IPS-18c (cell line): ENCODE data around the gene H19.

Experiments
- H3K4me3 ChIP-seq: 2 replicates; pipeline ENCODE4 v1.7.0; 2013; ENCODE audit warnings: low read depth, mild to moderate bottlenecking, low read length, moderate library complexity; ENCODE audit not compliant: insufficient read depth
- H3K9me3 ChIP-seq: one replicate; pipeline ENCODE4 v1.6.1; 2013; ENCODE audit warnings: mild to moderate bottlenecking, low read length, moderate library complexity; ENCODE audit not compliant: control insufficient read depth, insufficient read depth

H19 gene

DNA sequence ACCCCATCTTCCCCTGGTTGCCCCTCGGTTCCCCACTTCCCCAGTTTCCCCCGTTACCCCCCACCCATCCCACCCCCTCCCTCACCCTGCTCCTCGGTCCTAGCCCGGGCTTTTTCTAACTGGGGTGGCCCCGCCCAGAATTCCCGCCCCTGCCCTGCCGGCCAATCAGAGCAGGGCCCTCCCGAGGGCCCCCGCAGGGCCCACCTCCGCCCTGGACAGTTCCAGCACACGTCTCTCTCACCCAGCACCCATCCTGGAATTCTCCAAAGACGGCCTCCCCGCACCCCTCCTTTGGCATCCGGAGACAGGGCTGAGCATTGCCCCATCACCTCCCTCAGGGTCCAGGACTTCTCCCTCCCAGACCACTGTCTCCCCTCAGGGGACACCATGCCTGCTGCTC is at the start of gene H19:
TSS of gene H19 (minus strand) at position 88 of the 400 bp plus-strand sequence.
- H3K4me3 ChIP-seq: no peak within 1 kb of the TSS
- no peaks in the 10 kb centered on the region for H3K9me3 ChIP-seq

DNA sequence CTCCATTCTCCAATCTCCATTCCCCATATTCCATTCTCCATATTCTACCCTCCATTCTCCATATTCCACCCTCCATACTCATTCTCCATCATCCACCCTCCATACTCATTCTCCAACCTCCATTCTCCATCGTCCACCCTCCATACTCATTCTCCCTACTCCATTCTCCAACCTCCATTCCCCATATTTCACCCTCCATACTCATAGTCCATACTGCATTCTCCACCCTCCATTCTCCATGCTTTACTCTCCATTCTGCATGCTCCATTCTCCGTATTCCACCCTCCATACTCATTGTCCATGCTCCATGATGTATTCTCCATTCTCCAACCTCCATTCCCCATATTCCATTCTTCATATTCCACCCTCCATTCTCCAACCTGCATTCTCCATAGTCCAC is 44.3 kb upstream of the H19 start:
- Histone ChIP-seq H3K9me3 (no peaks in the 10 kb centered on the region), H3K4me3 (no peak overlapping the region)

DNA sequence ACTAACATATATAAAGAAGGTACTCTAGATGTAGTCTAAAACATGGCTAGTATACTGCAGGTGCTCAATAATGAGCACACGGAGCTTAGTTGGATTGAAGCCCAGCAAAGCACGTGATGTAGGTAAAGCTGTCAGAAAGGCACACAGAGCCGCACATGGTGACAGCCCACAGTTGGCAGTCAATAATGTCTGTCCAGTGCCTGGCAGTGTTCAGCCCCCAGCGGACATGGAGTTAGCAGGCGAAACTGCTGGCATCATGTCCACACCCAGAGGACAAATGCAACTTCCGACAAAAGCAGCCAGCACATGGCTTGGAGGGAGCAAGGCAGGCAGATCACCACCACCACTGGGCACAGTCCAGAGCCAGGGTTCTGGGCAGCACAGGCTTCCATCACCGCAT is 43.5 kb upstream of the H19 start:
- Histone ChIP-seq H3K4me3 (no peak overlapping the region), H3K9me3 (no peaks in the 10 kb centered on the region)

DNA sequence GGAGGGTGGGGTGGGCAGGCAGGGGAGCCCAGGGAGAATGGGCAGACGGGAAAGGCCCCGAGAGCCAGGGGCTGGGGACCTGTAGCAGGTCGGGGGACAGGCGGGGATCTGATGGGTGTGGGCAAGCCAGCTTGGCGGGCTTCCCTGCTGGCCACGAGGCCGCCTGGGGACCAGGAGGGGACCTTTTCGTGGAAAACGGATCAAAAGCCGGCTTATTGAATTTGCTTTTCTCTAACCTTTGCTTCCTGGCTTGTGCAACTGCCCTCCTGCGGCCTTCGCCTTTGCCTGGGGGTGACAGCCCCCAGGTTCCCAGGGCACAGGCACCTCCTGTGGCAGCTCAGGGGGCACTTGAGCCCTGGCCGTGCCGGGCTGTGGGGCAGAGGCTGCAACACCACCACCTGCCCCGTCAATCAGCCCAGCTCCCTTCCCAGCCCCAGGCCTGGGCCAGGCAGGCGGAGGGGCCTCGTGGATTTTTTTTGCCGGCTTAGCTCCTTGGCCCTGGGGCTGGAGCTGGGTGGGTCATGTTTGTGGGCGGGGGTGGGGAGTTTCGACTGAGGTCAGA is 41.6 kb upstream of the H19 start:
- Histone ChIP-seq H3K9me3 (no peaks in the 10 kb centered on the region), H3K4me3 (no peak overlapping the region)

DNA sequence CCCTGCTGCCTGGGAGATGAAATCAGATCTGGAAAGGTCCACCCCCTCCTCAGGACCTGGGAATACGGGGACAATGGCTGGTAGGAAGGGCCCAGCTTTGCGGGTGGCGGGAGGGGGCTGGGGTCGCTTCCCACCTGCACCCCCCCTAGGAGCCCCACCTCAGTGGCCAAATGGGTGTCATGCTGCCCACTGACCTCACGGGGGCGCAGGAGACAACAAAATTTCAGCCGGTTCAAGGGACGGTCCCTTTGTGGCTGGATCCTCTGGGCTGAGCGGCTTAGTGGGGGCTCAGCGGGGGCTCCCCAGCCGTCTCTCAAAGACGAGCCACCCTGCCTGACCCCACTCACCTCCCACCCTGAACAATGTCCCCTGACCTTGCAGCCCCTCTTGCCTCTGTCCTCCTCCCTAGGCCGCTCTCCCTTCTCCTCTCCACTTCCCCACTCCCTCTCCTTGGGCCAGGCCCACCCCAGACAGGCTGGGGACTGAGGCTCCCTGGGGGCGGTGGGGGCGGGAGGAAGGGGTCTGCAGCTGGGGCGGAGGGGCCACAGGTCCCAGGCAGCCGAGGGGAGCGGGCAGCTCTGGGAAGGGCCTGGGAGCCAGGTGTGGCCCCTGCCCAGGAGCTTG is 39.3 kb upstream of the H19 start:
- H3K9me3 ChIP-seq: no peaks in the 10 kb centered on the region
- no peak overlapping the region for H3K4me3 ChIP-seq

DNA sequence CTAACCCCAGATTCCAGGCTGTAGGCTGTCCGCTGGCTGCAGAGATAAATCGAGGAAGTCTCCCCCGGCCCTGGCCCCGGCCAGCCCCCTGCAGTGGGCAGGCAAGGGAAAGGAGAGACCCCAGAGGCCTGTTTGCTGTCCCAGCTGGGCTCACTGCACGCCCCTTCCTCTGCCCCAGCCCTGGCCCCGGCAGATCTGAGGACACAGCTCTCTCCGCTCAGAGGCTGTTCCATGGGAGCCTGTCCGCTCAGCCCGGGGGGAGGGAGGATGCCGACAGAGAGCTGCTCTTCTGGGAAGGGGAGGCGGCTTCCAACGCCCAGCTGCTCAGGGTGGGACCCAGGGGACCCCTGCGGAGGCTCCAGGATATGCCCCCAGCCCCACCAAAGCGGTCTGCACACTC is 37.7 kb upstream of the H19 start:
- H3K9me3 ChIP-seq: no peaks in the 10 kb centered on the region

DNA sequence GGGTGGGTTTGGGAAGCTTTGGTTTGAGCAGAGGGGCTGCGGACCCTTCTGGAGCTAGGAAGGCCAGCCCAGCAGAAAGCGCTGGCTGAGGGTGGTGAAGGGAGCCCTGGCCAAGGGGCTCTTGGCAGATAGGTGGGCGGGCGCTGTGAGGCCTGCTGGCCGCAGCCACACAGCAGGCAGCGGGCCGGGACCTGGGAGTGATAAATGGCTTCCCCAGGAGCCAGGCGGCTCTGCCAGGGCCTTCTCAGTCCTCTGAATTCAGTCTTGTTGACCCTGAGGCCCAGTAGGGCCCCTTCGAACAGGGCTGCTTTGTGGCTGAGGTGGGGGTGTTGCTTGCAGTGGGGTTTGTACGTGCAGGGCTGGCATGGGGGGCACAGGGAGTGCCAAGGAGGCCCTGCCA is 33.4 kb upstream of the H19 start:
- Histone ChIP-seq H3K4me3 (no peak overlapping the region), H3K9me3 (no peaks in the 10 kb centered on the region)

More for the DNA sequence above, 37.7 kb upstream of the H19 start:
- no peak overlapping the region for H3K4me3 ChIP-seq

DNA sequence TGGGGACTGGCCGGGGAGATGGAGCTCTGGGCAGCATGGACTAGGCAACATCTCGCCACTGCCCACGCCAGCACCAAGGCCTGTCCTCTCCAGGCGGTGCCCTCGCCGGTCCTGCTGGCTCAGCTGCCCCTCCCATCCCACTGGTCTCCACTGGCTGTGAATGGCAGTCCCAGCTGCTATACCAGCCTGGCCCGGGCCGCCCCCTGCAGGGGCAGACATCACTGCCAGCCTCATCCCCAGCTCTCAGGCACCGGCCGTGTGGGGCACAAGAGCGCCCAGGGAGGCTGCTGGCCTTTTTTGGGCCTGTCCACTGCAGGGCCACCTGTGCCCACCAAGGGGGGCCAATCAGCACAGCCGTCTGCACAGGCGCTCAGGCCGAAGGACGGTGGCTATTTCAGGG is 30.1 kb upstream of the H19 start:
- Histone ChIP-seq H3K9me3 (no peaks in the 10 kb centered on the region), H3K4me3 (no peak overlapping the region)

DNA sequence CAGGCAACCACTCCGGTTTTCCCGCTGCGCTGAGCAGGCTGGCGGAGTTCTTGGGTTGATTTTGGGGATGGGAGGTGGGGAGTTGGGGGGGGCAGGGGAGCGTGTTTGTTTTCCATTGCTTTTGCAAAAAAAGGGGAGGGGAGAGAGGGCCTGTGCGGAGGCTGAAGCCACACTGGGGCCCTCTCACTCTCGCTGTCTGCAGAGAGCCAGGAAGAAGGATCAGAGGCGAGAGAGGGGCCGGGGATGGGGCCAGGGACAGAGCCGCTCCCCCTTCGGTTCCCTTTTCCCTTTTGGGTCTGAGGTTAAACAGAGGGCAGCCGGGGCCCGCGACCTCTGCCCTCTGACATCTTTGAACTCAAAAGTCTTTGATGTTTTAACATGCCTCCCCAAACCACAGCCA is 17.4 kb upstream of the H19 start:
- Histone ChIP-seq H3K4me3 (no peak overlapping the region), H3K9me3 (no peaks in the 10 kb centered on the region)

DNA sequence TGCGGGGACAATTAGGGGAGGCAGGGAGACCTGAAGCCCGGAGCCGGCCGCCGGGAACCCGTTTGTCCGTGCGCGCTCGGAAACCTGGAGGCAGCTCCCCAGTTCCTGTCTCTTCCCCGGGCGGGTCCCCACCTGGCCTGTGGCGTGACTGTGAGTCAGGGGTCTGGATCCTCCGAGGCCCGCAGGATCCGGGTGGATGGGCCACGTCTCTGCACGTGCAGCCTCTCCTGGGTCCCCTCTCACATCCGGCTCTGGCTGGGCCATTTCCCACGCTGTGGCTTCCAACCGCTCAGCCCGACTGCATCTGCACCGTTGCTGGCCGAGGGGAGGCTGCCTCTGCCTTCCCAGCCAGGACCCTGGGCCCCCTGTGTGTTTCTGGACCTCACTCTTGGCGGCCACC is 14.8 kb upstream of the H19 start:
- Histone ChIP-seq H3K9me3 (no peaks in the 10 kb centered on the region), H3K4me3 (no peak overlapping the region)

DNA sequence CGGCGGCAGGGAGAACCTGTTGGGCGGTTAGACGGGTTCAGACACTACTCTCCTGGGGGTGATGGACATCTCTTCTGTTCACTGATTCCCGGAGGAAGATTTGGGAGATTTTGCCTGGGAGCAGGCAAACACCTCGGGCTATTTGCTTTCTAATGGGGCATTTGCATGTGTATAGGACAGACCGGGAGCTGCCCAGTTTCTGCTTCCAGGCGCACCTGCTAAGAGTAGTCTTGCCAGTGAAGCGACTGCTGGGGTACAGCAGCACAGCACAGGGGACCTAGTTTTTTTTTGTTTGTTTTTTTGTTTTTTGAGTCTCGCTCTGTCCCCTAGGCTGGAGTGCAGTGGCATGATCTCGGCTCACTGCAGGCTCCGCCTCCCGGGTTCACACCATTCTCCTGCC is 6.8 kb upstream of the H19 start:
- Histone ChIP-seq H3K9me3 (no peaks in the 10 kb centered on the region), H3K4me3 (no peak overlapping the region)

DNA sequence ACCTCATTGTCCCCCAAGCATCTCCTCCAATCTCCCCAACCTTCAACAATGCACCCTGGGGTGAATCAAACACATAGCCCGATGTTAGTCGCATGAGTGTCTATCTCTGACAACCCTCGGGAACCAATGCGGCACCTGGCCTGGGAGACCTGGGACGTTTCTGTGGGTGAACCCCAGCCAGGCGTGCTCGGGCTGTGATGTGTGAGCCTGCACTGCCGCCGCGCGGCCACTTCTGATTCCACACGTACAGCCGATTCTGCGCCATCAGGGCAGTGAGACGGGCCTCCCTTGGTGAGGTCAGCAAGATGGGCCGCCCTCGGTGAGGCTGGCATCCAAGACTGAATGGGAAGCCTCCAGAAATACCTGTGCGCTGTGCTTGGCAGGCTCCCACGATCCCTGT is 5.2 kb upstream of the H19 start:
- Histone ChIP-seq H3K9me3 (no peaks in the 10 kb centered on the region), H3K4me3 (no peak overlapping the region)

DNA sequence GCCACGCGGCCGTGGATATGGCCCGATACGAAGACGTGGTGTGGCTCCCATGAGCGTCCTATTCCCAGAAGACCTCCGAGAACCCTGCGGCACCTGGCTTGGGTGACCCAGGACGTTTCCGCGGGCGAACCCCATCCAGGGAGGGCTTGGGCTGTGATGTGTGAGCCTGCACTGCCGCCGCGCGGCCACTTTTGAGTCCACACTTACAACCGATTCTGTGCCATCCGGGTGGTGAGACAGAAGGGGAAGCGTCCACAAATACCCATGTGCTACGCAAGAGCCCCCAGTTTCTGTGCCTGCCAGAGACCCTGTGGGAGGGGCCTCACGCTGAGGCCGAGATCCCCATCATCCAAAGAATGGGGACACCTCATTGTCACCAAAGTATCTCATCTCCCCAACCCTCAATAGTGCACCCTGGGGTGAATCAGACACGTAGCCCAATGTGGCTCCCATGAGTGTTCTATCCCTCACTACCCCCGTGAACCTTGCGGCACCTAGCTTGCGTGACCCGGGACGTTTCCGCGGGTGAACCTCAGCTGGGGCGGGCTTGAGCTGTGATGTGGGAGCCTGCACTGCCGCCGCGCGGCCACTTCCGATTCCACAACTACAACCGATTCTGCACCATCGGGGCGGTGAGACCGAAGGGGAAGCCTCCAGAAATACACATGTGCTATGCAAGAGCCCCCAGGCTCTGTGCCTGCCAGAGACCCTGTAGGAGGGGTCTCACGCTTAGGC is 4.6 kb upstream of the H19 start:
- Histone ChIP-seq H3K9me3 (no peaks in the 10 kb centered on the region), H3K4me3 (no peak overlapping the region)

DNA sequence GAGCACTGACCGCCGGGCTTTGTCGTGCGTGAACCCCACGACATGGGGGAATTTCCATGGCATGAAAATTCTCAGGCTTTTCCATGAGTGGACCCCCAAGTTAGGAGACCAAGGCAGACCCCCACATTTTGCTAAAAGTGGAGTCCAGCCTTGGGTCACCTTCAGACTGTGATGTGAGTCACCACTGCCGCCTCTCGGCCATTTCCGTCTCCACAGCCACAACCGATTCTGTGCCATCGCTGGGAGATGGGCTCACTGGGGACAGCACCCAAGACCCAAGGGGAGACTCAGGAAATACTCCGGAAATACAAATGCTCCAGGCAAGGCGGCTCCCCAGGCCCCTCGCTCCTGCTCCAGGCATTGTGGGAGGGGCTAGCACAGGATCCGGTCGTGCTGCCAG is 1.2 kb upstream of the H19 start:
- Histone ChIP-seq H3K4me3 (no peak overlapping the region), H3K9me3 (no peaks in the 10 kb centered on the region)

DNA sequence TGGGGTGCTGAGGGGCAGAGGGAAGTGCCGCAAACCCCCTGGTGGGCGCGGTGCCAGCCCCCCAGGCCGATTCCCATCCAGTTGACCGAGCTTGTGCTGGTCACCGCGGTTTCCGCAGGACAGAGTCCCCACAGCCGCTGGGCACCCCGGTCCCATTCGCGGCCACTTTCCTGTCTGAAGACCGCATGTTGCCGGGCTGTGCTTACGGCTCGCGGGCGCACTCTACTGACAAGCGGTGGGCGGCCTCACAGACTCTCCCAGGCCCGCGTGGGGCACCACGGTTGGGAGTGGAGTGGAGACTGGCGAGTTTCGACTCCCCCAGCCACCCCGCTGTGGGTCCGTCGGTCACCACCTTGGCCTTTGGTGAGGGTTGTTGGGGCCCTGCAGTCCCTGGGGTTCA is 648 bp upstream of the H19 start:
- H3K4me3 ChIP-seq: no peak overlapping the region
- H3K9me3 ChIP-seq: no peaks in the 10 kb centered on the region

DNA sequence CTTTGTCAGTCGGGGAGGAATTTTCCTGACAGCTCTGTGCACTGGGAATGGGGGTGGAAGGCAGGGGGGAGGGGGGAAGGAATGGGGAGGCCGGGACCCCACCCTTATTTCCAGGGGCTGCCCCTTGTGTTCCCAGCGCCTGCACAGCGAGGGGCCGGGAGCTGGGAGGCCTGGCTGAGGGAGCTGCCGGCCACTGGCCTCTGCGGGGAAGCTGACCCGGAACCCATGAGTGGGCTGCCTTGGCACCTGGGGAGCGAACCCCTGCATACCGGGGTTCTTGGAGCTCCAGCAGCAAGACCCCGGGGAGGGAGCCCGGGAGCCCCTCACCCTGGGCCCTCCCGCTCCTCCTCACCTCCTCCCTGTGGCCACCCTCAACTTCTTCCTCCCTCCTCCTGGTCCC is 3.5 kb downstream of the H19 start:
- no peak overlapping the region for H3K4me3 ChIP-seq
- no peaks in the 10 kb centered on the region for H3K9me3 ChIP-seq

DNA sequence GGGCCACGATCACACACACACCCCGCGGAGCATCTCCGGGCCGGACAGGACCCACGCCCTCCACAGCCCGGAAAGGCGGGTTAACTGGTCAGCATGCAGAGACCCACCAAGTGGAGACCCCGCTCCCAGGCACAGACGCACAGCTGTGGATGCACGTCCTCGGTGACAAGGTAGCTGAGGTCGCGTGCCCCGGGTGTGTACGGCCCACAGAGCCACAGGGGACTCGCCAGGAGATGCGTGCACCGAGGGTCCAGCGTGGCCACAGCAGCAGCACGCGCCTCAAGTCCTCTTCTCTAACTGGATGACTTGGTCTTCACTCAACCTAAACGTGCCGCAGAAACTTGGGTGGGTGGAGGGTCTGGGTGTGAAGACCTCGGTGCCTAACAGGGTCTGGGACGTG is 5.5 kb downstream of the H19 start:
- no peaks in the 10 kb centered on the region for H3K9me3 ChIP-seq
- H3K4me3 ChIP-seq: no peak overlapping the region

DNA sequence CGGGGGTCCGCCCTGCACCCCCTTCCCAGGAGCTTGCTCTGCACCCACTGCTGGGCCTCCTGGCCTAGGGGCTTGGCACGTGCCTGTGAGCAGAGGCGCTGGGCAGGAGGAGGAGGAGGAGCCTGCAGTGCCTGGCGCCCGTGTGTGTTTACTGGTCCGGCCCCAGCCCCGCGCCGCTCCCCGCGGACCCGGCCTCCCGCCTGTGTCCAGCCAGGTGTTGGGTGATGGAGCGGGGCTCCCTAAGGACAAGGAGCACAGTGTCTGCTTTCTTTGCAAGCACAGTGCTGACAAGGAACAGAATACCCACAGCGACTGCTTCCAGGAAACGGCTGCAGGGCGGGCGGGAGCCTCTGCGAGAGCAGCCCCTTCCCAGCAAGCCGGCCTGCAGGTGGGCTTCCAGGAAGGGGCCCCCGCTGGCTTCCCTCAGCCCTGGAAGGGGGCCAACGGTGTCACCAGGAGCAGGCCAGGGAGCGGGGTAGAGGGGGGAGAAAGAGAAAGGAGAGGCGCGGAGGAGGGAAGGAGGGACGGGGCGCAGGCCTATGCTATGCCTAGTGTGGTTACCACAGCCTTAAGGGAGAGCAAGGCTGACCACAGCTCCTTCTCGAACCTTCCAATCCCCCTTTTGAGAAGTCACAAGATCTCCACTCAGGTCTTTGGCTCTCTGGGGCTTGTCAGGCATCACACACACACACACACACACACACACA is 6.6 kb downstream of the H19 start:
- H3K9me3 ChIP-seq: no peaks in the 10 kb centered on the region
- no peak overlapping the region for H3K4me3 ChIP-seq
